ENCODE results near the gene NRARP. TPM values are rescaled to one million over a fixed set of nuclear protein-coding genes. Genes with fewer than 3 reads are reported as not detected.
A peak's percentile ranks its signal among the peaks of the same experiment; 100 is the strongest.

NRARP gene
- polyA plus RNA-seq, 3 donors = 15.4 TPM; not detected in 2

GRCh38 chr9:137349471-137350033 lies 47.5 kb upstream of the NRARP start:
- intact Hi-C loops (cut with micrococcal nuclease) = no loop called here
- peaks cover 0 to 2% (median 0%) of the 10 kb centered on the region in 3 donors for H3K27me3 Mint-ChIP-seq (ENCODE audit: low read depth in 3 of 3)
- H4K20me1 ChIP-seq (ENCODE audit: insufficient read depth, low read length) = no peaks in the 10 kb centered on the region
- H3K27ac ChIP-seq (ENCODE audit: low read depth in 1 of 2, low read length in 2 of 2) = no peak overlapping the region
- no peaks in the 10 kb centered on the region for H3K36me3 ChIP-seq (replicated peaks in 1 of 2; ENCODE audit: control insufficient read depth in 1 of 2, insufficient read depth in 2 of 2, low read length in 2 of 2)
- TF ChIP-seq, protein P1, sequence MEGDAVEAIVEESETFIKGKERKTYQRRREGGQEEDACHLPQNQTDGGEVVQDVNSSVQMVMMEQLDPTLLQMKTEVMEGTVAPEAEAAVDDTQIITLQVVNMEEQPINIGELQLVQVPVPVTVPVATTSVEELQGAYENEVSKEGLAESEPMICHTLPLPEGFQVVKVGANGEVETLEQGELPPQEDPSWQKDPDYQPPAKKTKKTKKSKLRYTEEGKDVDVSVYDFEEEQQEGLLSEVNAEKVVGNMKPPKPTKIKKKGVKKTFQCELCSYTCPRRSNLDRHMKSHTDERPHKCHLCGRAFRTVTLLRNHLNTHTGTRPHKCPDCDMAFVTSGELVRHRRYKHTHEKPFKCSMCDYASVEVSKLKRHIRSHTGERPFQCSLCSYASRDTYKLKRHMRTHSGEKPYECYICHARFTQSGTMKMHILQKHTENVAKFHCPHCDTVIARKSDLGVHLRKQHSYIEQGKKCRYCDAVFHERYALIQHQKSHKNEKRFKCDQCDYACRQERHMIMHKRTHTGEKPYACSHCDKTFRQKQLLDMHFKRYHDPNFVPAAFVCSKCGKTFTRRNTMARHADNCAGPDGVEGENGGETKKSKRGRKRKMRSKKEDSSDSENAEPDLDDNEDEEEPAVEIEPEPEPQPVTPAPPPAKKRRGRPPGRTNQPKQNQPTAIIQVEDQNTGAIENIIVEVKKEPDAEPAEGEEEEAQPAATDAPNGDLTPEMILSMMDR (IDR thresholded peaks at IDR 0.05) = no peak
- H3K9ac ChIP-seq (ENCODE audit: insufficient read depth, low read length, poor library complexity, severe bottlenecking) = no peak overlapping the region
- H3K27ac Mint-ChIP-seq = no peak overlapping the region
- no peaks in the 10 kb centered on the region for H3K27me3 ChIP-seq (ENCODE audit: control insufficient read depth in 2 of 2, insufficient read depth in 2 of 2, low read length in 2 of 2)
- no peaks in the 10 kb centered on the region for H3K4me1 Mint-ChIP-seq
- H3K4me2 ChIP-seq (replicated peaks; ENCODE audit: extremely low read depth, low read length, poor library complexity, severe bottlenecking) = no peak overlapping the region
- no peaks in the 10 kb centered on the region for H3K79me2 ChIP-seq (ENCODE audit: insufficient read depth, low read length)
- H2AFZ ChIP-seq (ENCODE audit: insufficient read depth, low read depth, low read length, poor library complexity, severe bottlenecking) = no peak overlapping the region
- DNase-seq = no peak
- H3K9me3 ChIP-seq (replicated peaks in 1 of 2; ENCODE audit: control insufficient read depth in 1 of 2, insufficient read depth in 1 of 2, low read length in 2 of 2) = peaks cover 6 to 48% of the 10 kb centered on the region in 2 donors
- H3K36me3 Mint-ChIP-seq = no peaks in the 10 kb centered on the region
- H3K4me3 ChIP-seq (replicated peaks in 1 of 3; ENCODE audit: low read depth in 2 of 3, low read length in 3 of 3) = no peak overlapping the region
- H3K9me3 Mint-ChIP-seq = peaks cover 16 to 36% (median 26%) of the 10 kb centered on the region in 7 donors
- no peak overlapping the region for H3K4me3 Mint-ChIP-seq
- WGBS (ENCODE audit: insufficient coverage) = 97% methylated on average over 26 of the region's 27 CpGs
- no peaks in the 10 kb centered on the region for H3K4me1 ChIP-seq (ENCODE audit: control insufficient read depth in 1 of 2, insufficient read depth in 2 of 2, low read length in 2 of 2)

- Histone ChIP-seq H3K36me3 (replicated peaks in 1 of 2; ENCODE audit: control insufficient read depth in 1 of 2, insufficient read depth in 2 of 2, low read length in 2 of 2) (no peaks in the 10 kb centered on the region), H3K4me3 (replicated peaks in 1 of 3; ENCODE audit: low read depth in 2 of 3, low read length in 3 of 3) (no peak overlapping the region), H3K27me3 (ENCODE audit: control insufficient read depth in 2 of 2, insufficient read depth in 2 of 2, low read length in 2 of 2) (no peaks in the 10 kb centered on the region), H3K4me2 (replicated peaks; ENCODE audit: extremely low read depth, low read length, poor library complexity, severe bottlenecking) (no peak overlapping the region), H3K79me2 (ENCODE audit: insufficient read depth, low read length) (no peaks in the 10 kb centered on the region), H3K4me1 (ENCODE audit: control insufficient read depth in 1 of 2, insufficient read depth in 2 of 2, low read length in 2 of 2) (no peaks in the 10 kb centered on the region), H3K27ac (ENCODE audit: low read depth in 1 of 2, low read length in 2 of 2) (no peak overlapping the region), H3K9ac (ENCODE audit: insufficient read depth, low read length, poor library complexity, severe bottlenecking) (no peak overlapping the region), H4K20me1 (ENCODE audit: insufficient read depth, low read length) (no peaks in the 10 kb centered on the region), H2AFZ (ENCODE audit: insufficient read depth, low read depth, low read length, poor library complexity, severe bottlenecking) (no peak overlapping the region), H3K9me3 (replicated peaks in 1 of 2; ENCODE audit: control insufficient read depth in 1 of 2, insufficient read depth in 1 of 2, low read length in 2 of 2) (peaks cover 6 to 51% of the 10 kb centered on the region in 2 donors)
- DNase-seq = no peak
- H3K27me3 Mint-ChIP-seq (ENCODE audit: low read depth in 3 of 3) = peaks cover 0 to 2% (median 0%) of the 10 kb centered on the region in 3 donors
- intact Hi-C loops (cut with micrococcal nuclease) = no loop called here
- TF ChIP-seq, protein P1 (IDR thresholded peaks at IDR 0.05) = no peak
- no peaks in the 10 kb centered on the region for H3K4me1 Mint-ChIP-seq
- H3K4me3 Mint-ChIP-seq = no peak overlapping the region
- peaks cover 16 to 42% (median 28%) of the 10 kb centered on the region in 7 donors for H3K9me3 Mint-ChIP-seq
- 98% methylated on average over 30 of the region's 31 CpGs for WGBS (ENCODE audit: insufficient coverage)
- peak overlapping the region in 1 of 7 donors; percentile 66 for H3K27ac Mint-ChIP-seq
- H3K36me3 Mint-ChIP-seq = no peaks in the 10 kb centered on the region
Measured at GRCh38 chr9:137348769-137349470, 46.8 kb upstream of the NRARP start.
